ENCODE measurements around the gene LYRM4. TPM values are rescaled to one million over a fixed set of nuclear protein-coding genes. Genes with fewer than 3 reads are reported as not detected.
"Not testable (repeated sequence)": the region's sequence is repeated elsewhere in the genome, so short reads cannot be mapped to it uniquely, and the experiment has no call there.

Gene LYRM4
- total RNA-seq, 1 donor from 2014 or later, result 34.4 TPM

DNA sequence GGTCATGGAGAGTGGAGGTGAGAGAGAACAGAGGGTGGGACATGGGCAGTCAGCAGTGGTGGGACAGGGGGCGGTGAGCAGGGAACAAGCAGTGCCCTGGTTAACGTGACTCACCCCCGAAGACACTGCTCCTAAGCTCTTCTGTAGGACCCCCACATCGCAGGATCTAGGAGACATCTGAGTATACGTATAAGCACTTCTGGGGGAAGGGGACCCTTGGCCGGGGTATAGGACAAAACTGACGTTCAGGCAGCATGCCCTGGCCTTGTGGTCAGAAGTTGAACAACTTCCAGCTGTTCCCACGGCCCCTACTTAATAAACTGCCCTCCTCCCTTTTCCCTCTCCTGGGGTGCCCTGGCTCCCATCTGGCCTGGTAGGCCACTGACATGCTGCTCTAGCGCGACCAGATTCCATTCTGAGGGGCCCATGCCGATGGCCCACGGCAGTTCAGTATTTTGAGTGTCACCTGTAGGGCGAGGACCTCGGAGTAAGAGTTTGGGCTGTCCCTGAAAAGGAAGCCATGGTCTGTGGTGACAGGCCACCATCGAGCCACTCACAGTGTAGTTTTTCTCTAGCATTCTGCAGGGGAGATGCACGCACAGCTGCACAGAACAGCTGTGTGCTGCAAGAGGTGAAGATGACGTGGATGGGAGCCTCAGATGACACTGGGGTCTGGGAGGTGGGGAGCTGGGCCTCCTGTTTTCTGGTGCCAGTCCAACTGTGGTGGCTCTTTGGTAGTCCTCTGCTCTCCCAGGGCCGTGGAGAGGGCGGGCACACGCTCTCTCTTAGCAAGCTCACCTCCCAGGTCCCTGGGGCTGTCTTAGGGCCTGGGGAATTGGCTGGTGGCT, 137.2 kb downstream of the LYRM4 start:
- Mint-ChIP-seq H3K9me3 (ENCODE audit: low read depth) (no peaks in the 10 kb centered on the region), H3K4me1 (ENCODE audit: low read depth) (peaks cover 5% of the 10 kb centered on the region), H3K36me3 (ENCODE audit: insufficient read depth) (no peaks in the 10 kb centered on the region), H3K27me3 (no peaks in the 10 kb centered on the region), H3K27ac (peak overlapping the region; percentile 74), H3K4me3 (ENCODE audit: low read depth) (no peak overlapping the region)
- no peak for DNase-seq (ENCODE audit: low spot score, unreplicated experiment)
- TF ChIP-seq, protein P1, sequence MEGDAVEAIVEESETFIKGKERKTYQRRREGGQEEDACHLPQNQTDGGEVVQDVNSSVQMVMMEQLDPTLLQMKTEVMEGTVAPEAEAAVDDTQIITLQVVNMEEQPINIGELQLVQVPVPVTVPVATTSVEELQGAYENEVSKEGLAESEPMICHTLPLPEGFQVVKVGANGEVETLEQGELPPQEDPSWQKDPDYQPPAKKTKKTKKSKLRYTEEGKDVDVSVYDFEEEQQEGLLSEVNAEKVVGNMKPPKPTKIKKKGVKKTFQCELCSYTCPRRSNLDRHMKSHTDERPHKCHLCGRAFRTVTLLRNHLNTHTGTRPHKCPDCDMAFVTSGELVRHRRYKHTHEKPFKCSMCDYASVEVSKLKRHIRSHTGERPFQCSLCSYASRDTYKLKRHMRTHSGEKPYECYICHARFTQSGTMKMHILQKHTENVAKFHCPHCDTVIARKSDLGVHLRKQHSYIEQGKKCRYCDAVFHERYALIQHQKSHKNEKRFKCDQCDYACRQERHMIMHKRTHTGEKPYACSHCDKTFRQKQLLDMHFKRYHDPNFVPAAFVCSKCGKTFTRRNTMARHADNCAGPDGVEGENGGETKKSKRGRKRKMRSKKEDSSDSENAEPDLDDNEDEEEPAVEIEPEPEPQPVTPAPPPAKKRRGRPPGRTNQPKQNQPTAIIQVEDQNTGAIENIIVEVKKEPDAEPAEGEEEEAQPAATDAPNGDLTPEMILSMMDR (IDR thresholded peaks at IDR 0.05; ENCODE audit: unreplicated experiment), result no peak

DNA sequence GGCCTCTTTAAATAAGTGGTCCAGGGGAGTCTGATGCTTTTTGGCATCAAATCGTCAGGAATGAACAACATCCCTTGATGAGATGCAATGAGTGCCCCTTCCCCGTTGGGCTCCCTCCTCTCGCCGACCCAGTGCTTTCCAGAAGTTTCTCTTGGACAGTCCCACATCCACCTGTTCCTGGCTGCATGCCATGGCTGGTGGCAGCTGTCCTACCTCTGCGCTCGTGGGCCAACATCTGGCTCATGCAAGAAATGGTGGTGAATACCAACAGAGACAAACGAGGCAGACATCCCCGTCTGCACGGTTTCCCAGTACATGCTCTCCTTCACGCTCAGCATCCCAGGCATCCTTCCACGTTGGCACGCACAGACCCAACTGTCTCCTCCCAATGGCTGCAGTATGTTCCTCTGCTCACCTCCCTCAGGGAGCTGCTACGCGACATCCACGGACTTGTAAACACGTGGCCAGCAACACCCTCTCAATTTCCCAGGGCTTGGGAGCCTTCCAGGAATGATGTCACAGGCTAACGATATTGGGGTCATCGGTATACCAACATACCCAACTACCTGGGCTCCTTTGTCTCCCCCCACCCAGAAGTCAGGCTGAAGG, 138.1 kb downstream of the LYRM4 start:
- Mint-ChIP-seq H3K4me1 (ENCODE audit: low read depth) (peaks cover 5% of the 10 kb centered on the region), H3K27ac (no peak overlapping the region), H3K36me3 (ENCODE audit: insufficient read depth) (no peaks in the 10 kb centered on the region), H3K27me3 (no peaks in the 10 kb centered on the region), H3K9me3 (ENCODE audit: low read depth) (no peaks in the 10 kb centered on the region), H3K4me3 (ENCODE audit: low read depth) (no peak overlapping the region)
- DNase-seq (ENCODE audit: low spot score, unreplicated experiment), result no peak
- TF ChIP-seq, protein P1 (IDR thresholded peaks at IDR 0.05; ENCODE audit: unreplicated experiment), result no peak

DNA sequence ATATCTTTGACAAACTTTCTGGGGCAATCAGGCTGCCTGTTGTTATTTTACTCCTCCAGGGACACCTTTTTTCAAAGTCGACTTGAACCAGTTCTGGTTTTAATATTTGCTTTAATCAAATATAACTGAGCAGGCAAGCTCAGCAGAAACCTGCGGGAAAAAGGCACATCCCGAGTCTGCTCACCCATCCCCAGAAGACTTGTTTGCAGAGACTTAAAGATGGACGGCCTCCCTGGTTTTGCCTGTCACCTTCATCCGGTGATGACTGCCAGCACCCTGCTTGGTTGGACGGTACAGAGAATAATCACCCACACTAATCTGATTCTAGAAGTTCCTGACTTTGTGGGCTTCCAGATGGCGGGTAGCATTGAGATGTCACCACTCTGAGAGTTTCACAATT, 138.8 kb downstream of the LYRM4 start:
- DNase-seq (ENCODE audit: low spot score, unreplicated experiment), result no peak
- Mint-ChIP-seq H3K9me3 (ENCODE audit: low read depth) (no peaks in the 10 kb centered on the region), H3K4me1 (ENCODE audit: low read depth) (peaks cover 5% of the 10 kb centered on the region)

DNA sequence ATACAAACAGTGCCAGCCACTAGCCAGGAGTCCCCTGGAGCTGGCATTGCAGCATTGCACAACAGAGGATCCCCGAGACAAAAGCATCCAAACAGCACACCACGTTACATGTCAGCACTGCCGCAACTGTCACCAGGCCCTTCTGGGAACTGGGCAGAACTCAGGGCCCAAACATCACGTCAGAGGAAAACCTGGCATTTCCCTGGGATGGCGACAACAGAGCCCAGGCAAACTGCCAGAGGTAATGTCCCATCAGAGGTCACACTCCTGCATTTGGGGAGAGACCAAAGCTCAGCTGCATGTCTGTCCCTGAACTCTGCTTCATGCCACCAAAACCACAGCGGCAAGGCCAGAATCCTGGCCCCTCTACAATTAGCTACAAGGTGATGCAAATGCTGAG, 139.3 kb downstream of the LYRM4 start:
- TF ChIP-seq, protein P1 (IDR thresholded peaks at IDR 0.05; ENCODE audit: unreplicated experiment), result no peak
- H3K4me1 Mint-ChIP-seq (ENCODE audit: low read depth), result peaks cover 5% of the 10 kb centered on the region
- DNase-seq (ENCODE audit: low spot score, unreplicated experiment), result no peak
- H3K27me3 Mint-ChIP-seq, result no peaks in the 10 kb centered on the region
- no peaks in the 10 kb centered on the region for H3K9me3 Mint-ChIP-seq (ENCODE audit: low read depth)
- H3K36me3 Mint-ChIP-seq (ENCODE audit: insufficient read depth), result no peaks in the 10 kb centered on the region
- H3K27ac Mint-ChIP-seq, result no peak overlapping the region
- no peak overlapping the region for H3K4me3 Mint-ChIP-seq (ENCODE audit: low read depth)

More for the DNA sequence above, 138.8 kb downstream of the LYRM4 start:
- Mint-ChIP-seq H3K36me3 (ENCODE audit: insufficient read depth) (no peaks in the 10 kb centered on the region), H3K4me3 (ENCODE audit: low read depth) (no peak overlapping the region), H3K27me3 (no peaks in the 10 kb centered on the region), H3K27ac (no peak overlapping the region)
- TF ChIP-seq, protein P1 (IDR thresholded peaks at IDR 0.05; ENCODE audit: unreplicated experiment), result no peak

DNA sequence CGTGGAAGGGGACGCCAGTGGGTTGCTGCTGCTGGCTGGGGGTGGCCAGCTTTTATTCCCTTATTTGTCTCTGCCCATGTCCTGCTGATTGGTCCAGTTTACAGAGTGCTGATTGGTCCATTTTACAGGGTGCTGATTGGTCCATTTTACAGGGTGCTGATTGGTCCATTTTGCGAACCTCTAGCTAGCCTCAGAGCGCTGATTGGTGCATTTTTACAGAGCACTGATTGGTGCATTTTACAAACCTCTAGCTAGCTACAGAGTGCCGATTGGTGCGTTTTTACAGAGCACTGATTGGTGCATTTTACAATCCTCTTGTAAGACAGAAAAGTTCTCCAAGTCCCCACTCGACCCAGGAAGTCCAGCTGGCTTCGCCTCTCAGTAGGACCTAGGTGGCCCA, 140.2 kb downstream of the LYRM4 start:
- not testable (repeated sequence) for H3K9me3 Mint-ChIP-seq (ENCODE audit: low read depth); H3K4me3 Mint-ChIP-seq (ENCODE audit: low read depth); H3K27me3 Mint-ChIP-seq; H3K36me3 Mint-ChIP-seq (ENCODE audit: insufficient read depth); H3K4me1 Mint-ChIP-seq (ENCODE audit: low read depth); H3K27ac Mint-ChIP-seq; DNase-seq (ENCODE audit: low spot score, unreplicated experiment)
